Measurements from ENCODE around the gene STAC. TPM values are rescaled to one million over a fixed set of nuclear protein-coding genes. Genes with fewer than 3 reads are reported as not detected.

STAC gene
- total and polyA plus RNA-seq, 8 donors: 0.12 to 0.37 (median 0.16) TPM; not detected in 3

DNA sequence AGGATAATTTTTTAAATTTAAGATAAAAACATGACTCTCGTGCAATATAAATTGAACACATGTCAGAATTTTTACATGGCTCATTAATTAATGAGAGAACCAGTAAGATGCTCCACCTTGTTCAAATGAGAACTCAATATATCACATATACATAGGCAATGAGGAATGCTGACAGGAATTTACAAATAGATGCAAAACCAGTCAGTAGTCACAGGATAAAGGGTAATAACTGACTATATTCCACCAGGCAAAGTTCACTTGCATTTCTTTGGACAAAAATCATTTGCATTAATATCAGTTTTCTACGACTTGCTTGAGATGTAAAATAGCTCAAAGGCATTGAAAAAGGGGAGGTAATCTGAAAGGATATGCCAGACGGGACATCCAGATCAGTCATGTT is 139.4 kb downstream of the STAC start:
- Histone ChIP-seq H3K9me3 (no peaks in the 10 kb centered on the region), H3K27ac (no peak overlapping the region), H3K4me1 (no peaks in the 10 kb centered on the region), H3K36me3 (no peaks in the 10 kb centered on the region), H3K4me3 (no peak overlapping the region), H3K27me3 (no peaks in the 10 kb centered on the region)
- no peak for ATAC-seq
- WGBS, 2 donors: 48 to 54% methylated on average over 3 of the region's 3 CpGs
- TF ChIP-seq, protein P1, sequence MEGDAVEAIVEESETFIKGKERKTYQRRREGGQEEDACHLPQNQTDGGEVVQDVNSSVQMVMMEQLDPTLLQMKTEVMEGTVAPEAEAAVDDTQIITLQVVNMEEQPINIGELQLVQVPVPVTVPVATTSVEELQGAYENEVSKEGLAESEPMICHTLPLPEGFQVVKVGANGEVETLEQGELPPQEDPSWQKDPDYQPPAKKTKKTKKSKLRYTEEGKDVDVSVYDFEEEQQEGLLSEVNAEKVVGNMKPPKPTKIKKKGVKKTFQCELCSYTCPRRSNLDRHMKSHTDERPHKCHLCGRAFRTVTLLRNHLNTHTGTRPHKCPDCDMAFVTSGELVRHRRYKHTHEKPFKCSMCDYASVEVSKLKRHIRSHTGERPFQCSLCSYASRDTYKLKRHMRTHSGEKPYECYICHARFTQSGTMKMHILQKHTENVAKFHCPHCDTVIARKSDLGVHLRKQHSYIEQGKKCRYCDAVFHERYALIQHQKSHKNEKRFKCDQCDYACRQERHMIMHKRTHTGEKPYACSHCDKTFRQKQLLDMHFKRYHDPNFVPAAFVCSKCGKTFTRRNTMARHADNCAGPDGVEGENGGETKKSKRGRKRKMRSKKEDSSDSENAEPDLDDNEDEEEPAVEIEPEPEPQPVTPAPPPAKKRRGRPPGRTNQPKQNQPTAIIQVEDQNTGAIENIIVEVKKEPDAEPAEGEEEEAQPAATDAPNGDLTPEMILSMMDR (IDR thresholded peaks at IDR 0.05): no peak
- DNase-seq: no peak
- intact Hi-C loops (cut with DNase I): no loop called here
- no peak for FAIRE-seq

DNA sequence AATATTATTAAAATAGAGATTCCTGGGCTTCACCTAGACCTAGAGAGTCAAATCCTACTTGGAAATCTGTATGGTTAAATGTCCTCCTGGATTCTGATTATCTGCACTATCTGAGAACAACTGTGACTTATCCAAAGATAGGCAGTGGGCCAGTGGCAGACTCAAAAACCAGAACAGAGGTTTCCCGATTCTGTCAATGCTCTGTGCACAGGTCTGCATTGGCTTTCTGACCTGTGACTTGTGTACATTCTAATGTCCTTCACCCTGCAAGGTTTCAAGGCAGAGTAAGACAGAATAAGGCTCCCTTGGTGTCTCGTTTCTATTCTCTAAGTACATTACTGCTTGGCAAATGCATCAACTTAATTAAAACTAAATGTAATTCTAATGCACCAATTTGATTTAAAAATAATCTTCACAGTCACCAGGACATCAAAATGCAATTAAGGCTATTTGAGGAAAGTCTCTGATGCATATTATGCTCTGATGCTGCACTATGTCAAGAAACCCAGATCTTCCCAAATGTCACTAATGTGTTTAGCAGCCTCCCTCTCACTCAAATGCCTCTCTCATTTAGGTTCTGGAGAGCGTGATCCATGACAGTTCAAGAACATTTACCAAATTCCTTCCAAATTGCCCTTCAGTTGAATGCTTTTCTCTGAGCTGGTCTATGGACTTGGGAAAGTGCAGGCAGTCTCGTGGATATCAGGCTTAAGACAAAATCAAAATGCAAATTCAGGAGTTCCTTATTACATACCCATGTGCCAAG is 140.1 kb downstream of the STAC start:
- DNase-seq (no peak), ATAC-seq (no peak), FAIRE-seq (no peak)
- intact Hi-C loops (cut with DNase I): no loop called here
- TF ChIP-seq, protein P1 (IDR thresholded peaks at IDR 0.05): no peak
- Histone ChIP-seq H3K36me3 (no peaks in the 10 kb centered on the region), H3K4me1 (no peaks in the 10 kb centered on the region), H3K9me3 (no peaks in the 10 kb centered on the region), H3K27me3 (no peaks in the 10 kb centered on the region), H3K4me3 (no peak overlapping the region), H3K27ac (no peak overlapping the region)
- WGBS, 2 donors: 47 to 58% methylated on average over 4 of the region's 4 CpGs

DNA sequence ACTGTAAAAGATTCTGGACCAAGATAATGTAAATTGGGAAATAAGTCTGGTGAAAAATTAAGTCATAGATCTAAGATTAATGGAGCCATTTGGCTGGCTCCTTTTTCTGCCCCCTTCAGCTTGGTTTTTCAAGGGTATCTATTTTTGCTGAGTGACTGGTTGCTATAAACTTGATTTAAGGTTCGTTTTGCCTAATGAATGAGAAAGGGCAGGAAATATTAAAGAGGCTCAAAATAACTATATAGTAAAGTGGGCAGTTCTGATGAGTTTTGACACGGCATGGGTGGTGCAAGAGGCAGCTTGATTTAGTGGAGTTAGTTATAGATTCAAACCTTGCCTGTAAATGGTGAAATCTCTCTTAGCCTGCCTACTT is 140.7 kb downstream of the STAC start:
- no peak for DNase-seq
- 46 to 47% methylated on average over 2 of the region's 2 CpGs for WGBS, 2 donors
- no peaks in the 10 kb centered on the region for H3K27me3 ChIP-seq
- H3K4me3 ChIP-seq: no peak overlapping the region
- no peak for FAIRE-seq
- H3K9me3 ChIP-seq: no peaks in the 10 kb centered on the region
- TF ChIP-seq, protein P1 (IDR thresholded peaks at IDR 0.05): no peak
- no peak for ATAC-seq
- no peaks in the 10 kb centered on the region for H3K4me1 ChIP-seq
- H3K27ac ChIP-seq: no peak overlapping the region
- intact Hi-C loops (cut with DNase I): no loop called here
- no peaks in the 10 kb centered on the region for H3K36me3 ChIP-seq

DNA sequence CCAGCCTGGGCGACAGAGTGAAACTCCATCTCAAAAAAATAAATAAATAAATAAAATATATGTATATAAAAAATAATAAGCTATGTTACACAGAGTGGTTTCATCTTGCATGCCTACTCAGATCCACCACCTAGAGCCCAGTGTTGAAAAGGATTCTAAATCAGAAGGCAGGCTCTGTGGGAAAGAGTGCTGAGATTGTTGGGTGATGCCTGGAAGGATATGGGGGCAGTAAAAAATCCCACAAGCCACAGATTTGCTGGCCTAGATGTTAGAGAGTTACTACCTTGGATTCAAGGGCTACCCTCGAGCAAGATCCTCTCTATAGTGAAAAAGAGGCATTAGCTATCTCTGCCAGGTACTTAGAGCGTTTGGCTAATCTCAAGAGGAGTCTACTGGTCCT is 144.3 kb downstream of the STAC start:
- H3K36me3 ChIP-seq: no peaks in the 10 kb centered on the region
- no peaks in the 10 kb centered on the region for H3K9me3 ChIP-seq
- no peaks in the 10 kb centered on the region for H3K27me3 ChIP-seq
- FAIRE-seq: no peak
- no peak for ATAC-seq
- no peak for DNase-seq
- no peak overlapping the region for H3K4me3 ChIP-seq
- H3K27ac ChIP-seq: no peak overlapping the region
- intact Hi-C loops (cut with DNase I): no loop called here
- WGBS, 2 donors: 56 to 62% methylated on average over 3 of the region's 3 CpGs
- H3K4me1 ChIP-seq: no peaks in the 10 kb centered on the region
- TF ChIP-seq, protein P1 (IDR thresholded peaks at IDR 0.05): no peak

DNA sequence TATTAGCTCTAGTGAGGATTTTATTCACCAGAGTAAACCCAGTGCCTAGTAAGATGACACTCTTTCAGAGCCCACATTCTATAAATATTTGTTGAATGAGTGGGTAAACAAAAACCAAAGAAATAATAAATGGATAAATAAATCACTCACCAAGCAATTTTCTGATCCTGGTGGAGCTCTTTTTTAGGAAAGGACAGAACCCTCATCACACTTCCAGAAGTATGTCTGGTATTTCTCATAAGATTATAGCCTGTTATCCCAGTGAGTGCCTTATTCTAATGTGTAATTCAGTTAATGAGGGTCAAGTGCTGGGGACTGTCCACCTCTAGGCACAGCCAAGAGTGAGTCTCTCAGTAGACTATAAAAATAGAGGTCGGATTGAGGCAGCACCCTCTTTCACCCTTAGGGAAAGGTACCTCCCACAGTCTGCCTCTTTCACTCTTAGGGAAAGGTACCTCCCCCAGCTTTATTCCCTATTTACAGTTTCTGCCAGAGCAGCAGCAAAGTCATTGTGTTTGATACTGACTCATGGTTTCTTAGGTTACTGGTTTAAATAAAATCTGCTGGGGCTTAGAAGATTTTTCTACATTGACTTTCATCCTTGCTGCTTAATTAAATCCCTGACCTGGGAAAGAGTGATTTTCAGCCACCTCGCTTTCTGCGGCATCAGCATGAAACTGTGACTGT is 145.0 kb downstream of the STAC start:
- no peak for ATAC-seq
- 70 to 76% methylated on average over 3 of the region's 3 CpGs for WGBS, 2 donors

More for the DNA sequence above, 145.0 kb downstream of the STAC start:
- intact Hi-C loops (cut with DNase I): no loop called here
- no peaks in the 10 kb centered on the region for H3K9me3 ChIP-seq
- H3K4me1 ChIP-seq: no peaks in the 10 kb centered on the region
- H3K36me3 ChIP-seq: no peaks in the 10 kb centered on the region
- TF ChIP-seq, protein P1 (IDR thresholded peaks at IDR 0.05): no peak
- DNase-seq (no peak), FAIRE-seq (no peak)
- no peaks in the 10 kb centered on the region for H3K27me3 ChIP-seq
- H3K27ac ChIP-seq: no peak overlapping the region
- H3K4me3 ChIP-seq: no peak overlapping the region
